NCI-H1105 (cell line): Measurements from ENCODE around the gene ATP2A3.
"Not testable (repeated sequence)": the region's sequence is repeated elsewhere in the genome, so short reads cannot be mapped to it uniquely, and the experiment has no call there.

Source experiments
- DNase-seq: peaks from one replicate; lab custom pipeline; 2025; lab: John Stamatoyannopoulos, UW

The ATP2A3 gene

DNA sequence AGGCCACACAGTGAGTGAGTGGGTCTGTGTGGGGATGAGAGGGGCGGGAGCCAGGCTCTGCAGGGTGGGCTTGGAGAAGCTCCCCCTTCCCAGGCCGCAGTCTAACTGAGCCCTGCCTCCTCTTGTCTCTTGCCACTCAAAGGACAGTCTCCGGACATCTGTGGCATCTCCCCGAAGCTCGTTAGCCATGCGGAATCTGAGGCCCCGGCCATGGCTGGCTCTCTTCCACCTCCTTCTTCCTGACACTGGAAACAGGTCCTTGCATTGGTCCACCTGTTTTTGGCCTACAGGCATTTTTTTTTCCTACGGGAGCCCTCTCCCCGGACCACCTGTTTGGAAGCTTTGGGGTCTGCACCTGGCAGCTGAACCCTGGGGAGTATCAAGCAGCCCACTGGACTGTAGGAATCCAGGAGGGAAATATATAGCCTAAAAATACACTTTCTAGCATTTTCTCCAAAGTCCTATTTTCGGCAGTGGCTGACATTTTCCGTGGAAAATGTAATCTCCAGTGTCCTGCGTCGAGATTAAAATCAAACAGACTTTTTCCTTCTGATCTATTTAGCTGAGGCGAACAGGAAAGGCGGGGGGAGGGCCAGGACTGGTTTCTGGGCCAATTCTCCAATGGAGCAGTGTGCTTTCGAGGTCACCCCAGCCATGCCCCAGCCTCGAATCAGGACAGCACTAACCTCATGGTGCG is 9.1 kb downstream of the ATP2A3 start:
- DNase-seq: no peak

DNA sequence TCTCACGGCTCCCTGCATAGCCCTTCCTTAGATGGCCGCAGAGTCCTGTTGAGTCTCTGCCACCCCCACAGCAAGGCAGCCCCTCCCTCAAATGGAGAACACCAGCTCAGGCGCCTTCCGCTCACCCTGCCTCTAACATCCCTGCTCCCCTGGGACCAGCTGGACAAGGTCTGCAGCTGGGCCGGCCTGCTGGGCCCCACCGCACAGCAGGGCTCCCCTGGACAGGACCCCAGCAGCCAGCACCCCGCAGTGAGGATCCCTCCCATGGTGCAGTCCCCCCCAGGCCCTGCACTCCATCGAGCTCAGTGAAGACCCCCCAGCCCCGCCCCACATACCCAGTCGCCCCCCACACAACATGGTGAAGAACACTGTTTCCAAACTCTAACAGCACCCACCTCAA is 10.2 kb downstream of the ATP2A3 start:
- DNase-seq: no peak

DNA sequence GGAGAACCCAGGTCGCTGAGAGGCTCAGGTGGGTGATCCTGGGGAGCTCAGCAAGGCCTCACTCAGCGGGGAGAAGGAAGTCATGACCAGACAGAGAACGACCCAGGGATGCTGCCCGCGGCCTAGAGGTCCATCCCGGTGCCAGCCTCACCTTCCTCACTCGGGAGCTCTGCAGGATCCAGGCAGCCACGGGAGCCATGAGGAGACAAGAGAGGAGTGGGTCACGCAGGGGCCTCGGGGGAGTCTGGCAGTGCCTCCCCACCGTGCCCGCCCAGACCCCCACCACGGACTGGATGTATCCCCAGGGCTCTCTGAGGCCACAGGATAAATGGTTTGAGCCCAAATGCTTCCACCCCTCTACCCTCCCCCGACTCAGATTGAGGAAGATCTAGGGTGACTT is 10.7 kb downstream of the ATP2A3 start:
- no peak for DNase-seq

DNA sequence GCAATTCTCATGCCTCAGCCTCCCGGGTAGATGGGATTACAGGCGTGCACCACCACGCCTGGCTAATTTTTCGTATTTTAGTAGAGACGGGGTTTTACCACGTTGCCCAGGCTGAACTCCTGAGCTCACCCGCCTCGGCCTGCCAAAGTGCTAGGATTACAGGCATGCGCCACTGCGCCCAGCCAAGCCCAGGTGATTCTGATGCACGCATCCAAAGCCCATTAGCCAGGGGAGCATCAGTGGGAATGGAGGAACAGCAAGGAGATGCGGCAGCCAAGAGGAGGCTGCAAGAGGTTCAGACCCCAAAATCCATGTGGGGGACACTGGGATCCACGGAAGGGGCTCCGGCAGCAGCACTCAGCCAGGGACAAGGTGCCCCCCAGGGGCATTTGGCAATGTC is 12.1 kb downstream of the ATP2A3 start:
- no peak for DNase-seq

DNA sequence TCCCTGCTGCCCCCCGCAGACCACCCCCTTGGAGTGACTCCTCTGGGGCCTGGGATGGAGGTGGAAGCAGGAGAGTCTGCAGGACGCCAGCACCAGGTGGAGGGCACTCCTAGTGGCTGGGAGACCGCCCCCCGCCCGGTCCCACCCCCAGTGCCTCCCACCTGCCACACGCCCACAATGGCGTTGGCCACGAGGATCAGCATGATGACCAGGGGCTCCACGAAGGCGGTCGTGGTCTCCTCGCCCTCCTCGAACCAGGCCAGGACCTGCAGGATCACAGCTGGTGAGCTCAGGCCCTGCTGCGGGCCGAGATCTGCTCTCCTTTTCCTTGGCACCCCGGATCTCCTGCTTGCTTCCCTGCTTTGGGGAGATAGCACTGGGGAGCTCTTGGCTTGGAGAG is 12.8 kb downstream of the ATP2A3 start:
- no peak for DNase-seq

DNA sequence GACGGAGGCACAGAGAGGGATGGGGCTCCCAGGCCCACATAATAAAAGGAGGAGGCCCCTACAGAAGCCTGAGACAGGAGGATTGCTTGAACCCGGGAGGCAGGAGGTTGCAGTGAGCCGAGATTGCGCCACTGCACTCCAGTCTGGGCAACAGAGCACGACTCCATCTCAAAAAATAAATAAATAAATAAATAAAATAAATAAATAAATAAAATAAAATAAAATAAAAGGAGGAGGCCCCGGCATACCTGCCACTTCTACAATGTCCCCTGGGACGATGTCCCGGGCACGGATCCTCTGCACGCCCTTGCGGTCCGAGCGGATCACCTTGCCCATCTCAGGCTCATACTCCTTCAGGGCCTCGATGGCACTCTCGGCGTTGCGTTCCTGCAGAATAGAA is 13.2 kb downstream of the ATP2A3 start:
- DNase-seq: no peak

DNA sequence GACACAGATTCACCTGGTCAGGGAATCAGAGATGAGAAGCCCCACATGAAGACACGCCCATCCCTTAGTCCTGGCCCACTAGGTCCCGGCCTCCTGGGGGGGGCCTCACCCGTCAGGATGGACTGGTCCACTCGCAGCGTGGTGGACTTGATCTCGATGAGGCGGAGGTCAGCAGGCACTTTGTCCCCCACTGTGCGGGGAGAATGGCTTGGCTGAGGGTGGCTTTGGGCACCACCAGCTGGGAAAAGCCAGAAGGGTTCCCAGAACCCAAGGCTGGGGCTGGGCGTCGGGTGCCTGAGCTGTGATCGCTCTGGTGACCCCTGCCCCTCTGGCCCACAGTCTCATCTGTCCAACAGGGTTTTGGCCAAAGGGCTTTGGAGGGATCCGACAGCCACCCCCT is 13.7 kb downstream of the ATP2A3 start:
- DNase-seq: no peak

DNA sequence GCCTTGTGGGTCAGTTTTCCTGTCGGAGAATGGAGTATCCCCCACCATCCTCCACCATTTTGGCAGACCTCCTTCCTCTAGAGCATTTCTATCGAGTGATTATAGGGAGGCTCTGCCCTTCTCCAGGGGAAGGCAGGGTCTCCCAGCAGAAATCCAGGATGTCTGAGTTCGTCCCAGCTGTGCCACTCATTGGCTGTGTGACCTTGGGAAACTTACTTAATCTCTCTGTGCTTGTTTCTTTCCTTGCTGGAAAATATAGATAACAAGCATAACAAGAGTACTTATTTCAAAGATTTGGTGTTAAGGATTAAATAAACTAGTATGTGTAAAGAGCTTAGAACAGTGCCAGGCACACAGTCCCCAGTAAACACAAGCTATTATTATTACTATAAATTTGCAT is 14.8 kb downstream of the ATP2A3 start:
- no peak for DNase-seq

DNA sequence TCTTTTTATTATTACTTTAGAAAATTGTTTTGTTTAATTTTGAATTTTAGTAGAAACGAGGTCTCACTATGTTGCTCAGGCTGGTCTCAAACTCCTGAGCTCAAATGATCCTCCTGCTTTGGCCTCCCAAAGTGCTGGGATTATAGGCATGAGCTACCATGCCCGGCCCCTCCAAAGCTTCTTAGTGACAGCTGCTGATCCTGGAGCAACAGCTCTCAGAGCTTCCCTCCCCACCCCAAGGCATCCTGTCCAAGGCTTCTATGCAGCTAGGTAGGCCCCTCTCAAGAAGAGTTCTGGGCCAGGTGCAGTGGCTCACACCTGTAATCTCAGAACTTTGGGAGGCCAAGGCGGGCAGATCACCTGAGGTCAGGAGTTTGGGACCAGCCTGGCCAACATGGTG is 15.7 kb downstream of the ATP2A3 start:
- not testable (repeated sequence) for DNase-seq

DNA sequence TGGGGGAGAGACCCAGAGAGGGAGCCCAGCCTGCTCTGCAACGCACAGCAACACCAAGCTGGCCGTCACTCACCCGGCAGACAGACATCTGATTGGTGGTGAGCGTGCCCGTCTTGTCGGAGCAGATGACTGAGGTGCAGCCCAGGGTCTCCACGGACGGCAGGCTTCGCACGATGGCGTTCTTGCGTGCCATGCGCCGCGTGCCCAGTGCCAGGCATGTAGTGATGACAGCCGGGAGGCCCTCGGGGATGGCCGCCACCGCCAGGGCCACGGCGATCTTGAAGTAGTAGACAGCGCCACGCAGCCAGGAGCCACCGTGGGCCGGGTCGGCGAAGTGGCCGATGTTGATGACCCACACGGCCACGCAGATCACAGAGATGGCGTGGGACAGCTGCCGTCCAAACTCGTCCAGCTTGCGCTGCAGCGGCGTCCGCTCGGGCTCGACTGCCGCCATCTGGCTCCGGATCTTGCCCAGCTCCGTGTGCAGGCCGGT is 16.9 kb downstream of the ATP2A3 start:
- DNase-seq: no peak

DNA sequence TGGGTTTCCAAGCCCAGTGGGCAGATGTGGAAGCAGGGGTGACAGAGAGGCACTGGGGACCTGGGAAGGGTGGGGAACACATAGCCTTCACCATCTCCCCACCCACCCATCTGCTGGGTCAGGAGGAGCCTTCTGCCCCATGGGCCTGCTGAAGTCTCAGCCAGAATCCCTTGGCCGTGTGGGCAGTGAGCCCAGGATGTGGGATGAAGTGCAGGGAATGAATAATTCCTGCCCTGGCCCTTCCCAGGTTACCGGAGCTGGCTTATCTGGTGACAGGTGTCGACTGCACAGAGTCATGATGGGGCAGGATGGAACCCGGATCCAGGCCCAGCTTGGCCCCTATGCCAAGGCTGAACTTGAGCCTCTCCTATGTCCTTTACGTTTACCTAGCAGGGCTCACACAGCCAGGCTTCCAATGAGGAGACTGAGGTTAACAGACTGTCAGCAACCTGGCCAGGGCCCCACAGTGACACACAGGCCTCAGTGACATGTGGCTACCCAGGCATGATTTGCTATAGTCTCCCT is 17.5 kb downstream of the ATP2A3 start:
- DNase-seq: no peak

DNA sequence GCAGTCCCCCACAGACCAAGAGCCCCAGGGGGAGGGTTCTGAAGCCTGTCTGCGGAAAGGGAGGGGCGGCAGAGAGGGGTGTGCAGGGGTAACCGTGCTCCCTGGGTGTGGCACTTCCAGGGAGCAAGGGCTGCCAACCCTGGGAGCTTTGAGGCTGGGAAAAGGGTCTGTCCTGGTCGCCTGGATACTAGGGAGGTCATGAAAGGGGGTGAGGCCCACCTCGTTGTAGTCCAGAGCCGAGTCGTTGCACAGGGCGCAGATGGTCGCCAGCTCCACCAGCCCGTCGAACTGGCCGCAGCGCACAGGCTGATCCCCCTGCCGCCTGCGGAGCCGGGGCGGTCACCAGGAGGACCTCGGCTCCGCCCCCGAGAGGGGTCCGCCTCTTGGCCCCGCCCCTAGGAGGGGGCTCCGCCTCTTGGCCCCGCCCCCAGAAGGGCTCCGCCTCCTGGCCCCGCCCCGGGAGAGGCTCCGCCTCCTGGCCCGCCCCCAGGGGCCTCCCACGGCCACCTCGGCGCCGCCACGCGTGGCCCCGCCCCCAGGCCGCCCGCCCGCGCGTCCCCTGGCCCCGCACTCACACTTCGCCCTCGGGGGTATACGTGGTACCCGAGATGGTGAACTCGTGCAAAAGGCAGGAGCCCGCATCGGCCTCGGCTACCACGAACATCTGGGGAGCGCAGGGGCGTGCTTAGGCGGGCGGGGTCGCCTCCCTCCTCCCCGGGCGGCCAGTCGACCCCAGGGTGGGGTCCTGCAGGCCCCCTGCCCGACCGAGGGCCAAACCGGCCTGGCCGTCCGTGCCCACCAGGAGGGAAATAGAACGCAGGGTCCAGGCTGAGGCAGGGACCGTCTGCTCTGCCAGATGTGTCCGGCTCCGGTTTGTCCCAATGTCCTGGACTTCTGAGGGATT is 19.5 kb downstream of the ATP2A3 start:
- no peak for DNase-seq

DNA sequence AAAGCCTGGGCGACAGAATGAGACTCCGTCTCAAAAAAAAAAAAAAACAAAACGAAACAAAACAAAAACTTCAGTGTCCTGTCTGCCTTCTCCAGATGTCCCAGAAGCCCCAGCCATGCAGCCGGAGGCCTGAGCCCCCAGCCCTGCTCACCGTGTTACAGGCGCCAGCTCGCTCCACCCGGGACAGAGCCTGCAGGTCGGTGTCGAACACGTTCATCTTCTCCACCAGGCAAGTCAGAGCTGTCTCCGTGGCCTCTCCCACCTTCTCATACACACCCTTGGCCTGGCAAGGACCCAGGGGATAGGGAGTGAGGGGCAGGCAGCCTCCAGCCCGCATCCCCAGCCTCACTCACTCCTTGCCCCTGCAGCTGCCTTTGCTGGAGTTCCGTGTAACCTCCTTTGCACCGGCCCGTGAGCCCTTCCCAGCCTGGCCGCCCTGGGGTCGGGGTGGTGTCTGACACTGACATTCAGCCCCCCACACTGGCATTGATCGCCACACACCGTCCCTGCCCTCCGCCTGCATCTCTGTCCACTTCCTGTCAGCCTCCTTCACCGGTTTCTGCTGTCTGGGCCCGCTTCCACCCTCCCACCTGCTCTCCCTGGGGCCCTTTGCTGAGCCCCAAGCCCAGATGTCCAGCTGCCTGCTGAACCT is 20.9 kb downstream of the ATP2A3 start:
- no peak for DNase-seq

DNA sequence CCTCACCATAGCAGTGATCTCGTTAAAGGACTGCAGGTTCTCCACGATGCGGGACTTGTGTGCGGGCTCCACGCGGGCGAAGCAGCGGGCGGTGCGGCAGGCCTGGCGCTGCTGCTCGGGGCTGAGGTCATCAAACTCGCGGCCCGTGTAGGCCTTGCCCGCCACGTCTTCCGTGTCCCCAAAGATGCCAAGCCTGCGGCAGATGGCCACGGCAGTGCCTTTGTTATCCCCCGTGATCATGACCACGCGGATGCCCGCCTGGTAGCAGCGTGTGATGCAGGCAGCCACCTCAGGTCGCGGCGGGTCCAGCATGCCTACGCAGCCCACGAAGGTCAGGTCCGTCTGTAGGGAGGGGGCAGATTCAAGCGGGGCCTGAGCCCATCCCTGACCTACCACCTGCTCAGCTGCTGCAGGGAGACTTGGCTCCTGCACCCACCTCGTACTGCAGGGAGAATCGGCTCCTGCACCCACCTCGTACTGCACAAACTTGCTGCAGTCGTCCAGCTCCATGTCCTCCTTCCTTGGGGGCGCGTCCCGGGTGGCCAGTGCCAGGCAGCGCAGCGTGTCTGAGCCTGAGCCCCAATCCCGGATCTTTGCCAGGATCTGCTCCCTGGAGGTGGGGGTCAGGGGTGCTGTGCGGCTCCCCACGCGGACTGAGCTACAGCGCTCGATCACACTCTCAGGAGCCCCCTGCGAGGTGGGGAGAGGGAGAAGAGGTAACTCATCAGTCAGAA is 23.1 kb downstream of the ATP2A3 start:
- no peak for DNase-seq

DNA sequence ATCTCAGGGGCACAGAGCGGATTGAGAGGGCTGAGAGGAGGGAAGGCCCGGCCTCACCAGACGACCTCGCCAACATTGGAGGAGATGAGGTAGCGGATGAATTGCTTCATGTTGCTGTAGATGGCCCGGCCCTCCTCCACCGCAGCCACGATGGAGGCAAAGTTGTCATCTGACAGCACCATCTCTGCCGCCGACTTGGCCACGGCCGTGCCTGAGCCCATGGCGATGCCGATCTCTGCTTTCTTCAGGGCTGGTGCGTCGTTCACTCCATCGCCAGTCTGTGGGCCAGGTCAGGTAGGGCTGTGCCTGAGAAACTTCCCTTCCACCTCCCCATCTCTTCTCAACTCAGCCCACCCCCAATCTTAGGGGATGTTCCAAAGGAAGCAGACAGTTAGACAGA is 26.9 kb downstream of the ATP2A3 start:
- no peak for DNase-seq

DNA sequence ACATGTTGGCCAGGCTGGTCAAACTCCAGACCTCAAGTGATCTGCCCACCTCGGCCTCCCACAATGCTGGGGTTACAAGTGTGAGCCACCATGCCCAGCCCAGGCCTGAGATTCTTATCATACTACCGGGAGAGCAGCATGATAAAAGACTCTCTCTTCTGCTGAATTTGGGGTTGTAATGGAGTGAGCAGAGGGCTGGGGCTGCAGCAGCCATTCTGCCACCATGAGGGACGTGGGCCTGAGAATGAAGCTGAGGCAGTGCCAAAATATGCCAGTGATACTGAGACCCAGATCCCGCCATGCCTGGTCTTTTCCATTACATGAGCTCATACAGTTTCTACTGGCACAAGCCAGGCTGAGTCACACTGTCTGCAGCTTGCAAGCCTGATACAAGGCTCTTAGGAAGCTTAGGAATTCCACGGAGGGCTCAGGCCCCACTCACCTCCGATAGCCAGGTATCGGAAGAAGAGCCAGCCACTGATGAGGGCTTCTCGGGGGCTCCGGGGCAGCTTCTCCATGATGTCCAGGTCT is 28.3 kb downstream of the ATP2A3 start:
- DNase-seq: no peak

DNA sequence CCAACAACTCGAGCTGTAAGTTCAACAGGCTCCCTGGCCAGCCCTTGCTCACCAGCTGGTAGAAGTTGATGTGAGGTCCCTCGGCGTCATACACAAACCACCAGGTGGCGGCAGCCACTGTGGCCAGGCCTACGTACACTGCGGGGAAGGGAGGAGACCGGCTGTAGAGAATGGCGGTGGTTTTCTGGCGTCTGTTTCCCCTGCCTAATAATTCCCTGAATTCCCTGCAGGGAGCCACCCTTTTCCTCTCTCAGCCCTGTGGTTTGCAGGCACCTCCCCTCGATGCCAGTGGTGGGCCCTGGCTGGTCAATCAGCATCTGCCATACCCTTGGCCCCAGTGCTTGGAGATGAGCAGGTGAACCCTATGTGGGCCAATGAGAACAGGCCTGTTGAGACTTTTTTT is 29.1 kb downstream of the ATP2A3 start:
- peak; percentile 25 for DNase-seq

DNA sequence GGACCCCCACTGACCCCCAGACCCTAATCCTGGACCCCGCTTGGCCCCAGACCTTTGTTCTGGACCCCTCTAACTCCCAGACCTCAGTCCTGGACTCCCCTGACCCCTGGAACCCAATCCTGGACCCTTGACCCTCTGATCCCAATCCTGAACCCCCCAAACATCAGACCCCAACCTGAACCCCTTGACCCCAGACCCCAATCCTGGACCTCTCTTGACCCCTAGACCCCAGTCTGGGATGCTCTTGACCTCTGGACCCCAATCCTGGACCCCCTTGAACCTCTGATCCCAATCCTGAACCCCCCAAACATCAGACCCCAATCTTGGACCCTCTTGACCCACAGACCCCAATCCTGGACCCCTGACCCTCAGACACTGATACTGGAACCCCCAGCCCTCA is 34.5 kb downstream of the ATP2A3 start:
- DNase-seq: no peak

DNA sequence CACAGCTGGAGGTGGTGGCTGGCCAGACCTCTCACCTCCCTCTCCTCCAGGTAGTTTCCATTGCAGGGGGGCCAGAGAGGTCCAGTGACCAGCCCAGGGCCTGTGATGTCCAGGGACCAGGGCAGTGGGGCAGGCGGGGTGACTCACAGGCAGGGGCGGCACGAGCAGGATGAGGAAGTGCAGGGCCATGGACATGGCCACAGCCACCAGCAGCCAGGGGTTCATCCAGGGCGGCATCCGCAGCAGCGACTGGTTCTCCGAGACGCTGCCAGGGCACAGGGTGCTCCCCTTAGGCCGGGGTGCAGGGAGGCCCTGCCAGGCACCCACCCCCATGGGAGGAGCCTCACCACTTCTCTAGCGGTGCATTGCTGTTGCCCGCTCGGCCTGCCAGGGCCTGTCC is 35.1 kb downstream of the ATP2A3 start:
- DNase-seq: no peak

DNA sequence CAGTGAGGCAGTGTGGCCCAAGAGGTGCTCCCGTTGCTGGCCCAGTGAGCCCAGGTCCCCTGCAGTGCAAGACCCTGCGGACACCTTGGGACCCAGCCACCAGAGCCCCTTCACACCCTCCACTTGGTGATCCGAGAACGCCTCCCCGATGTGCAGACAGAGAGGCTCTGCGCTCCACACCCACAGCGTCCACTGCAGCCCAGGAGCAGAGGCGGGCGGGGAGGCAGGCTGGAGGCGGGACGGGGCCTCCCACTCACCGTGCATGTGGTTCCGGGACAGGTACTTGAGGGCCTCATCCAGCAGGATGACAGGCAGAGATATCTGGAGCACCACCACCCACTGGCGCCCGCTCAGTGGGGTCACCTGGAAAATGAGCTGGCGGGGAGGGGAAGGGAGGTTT is 35.8 kb downstream of the ATP2A3 start:
- no peak for DNase-seq

DNA sequence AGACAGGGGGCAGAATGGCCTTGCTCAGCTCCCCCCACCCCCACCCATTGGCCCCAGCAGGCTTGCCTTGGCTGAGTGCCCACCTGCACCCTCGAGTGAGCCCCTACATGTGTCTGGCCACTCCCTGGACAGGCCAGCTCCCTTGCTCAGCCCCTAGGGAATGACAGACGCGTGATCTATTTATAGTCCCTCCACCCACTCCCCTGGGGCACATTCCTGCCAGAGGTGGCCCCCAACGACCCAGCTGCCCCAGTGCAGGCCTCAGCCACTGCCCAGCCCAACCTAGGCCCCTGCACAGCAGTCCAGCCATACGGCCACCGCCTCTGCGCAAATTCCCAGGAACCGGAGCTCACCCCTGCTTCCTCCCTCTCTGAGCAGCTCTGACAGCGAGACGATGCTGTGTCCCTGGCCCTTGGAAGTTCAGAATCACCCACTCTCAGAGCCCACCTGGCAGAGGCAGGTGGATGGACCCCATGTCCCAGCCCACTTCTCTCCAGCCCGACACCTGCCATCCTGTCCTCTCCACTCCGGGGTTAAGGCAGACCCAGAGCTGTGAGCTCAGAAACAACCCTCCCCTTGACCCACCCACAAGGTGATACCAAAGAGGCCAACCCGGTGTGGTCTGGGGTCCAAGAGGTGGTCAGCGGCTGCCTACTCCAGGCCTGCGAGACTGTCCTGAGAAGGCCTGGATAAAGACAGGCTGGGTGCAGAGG is 36.5 kb downstream of the ATP2A3 start:
- no peak for DNase-seq
